NT2/D1 (cell line): Measurements from ENCODE around the gene N4BP2L1.

Experiments used
- YY1 ChIP-seq: IDR thresholded peaks from 2 replicates; pipeline ENCODE4 v1.6.1; 2011; ENCODE audit not compliant: insufficient read length, insufficient read depth
- ZNF274 ChIP-seq: IDR thresholded peaks from 2 replicates; pipeline ENCODE4 v1.6.1; 2011; ENCODE audit warnings: mild to moderate bottlenecking, low read depth, low read length

- TF ChIP-seq ZNF274 (no peak), YY1 (no peak)
Measured at GRCh38 chr13:32390048-32390447, 37.9 kb downstream of the N4BP2L1 start.
